K562 (cell line): ENCODE results near the gene MCL1. TPM values are rescaled to one million over a fixed set of nuclear protein-coding genes. Genes with fewer than 3 reads are reported as not detected.

ENCODE experiments used
- CCNT2 ChIP-seq: IDR thresholded peaks from 2 replicates; pipeline ENCODE4 v1.6.1; 2011; ENCODE audit warnings: borderline replicate concordance, low read depth, mild to moderate bottlenecking, moderate library complexity, mixed read lengths, low read length; ENCODE audit not compliant: insufficient read length; ENCODE audit errors: extremely low read depth
- CREBBP ChIP-seq: IDR thresholded peaks from one replicate; pipeline ENCODE4 v1.6.1; 2012; ENCODE audit warnings: low read depth, mild to moderate bottlenecking, control low read depth, inconsistent platforms, low read length
- EP400 ChIP-seq: fragments of 450-650 bp; IDR thresholded peaks from 2 replicates; pipeline ENCODE4 v1.6.1; 2017; ENCODE audit warnings: antibody characterized with exemption, mild to moderate bottlenecking, moderate library complexity
- HMGN3 ChIP-seq: IDR thresholded peaks from 2 replicates; pipeline ENCODE4 v1.6.1; 2011; ENCODE audit warnings: borderline replicate concordance, low read depth, mild to moderate bottlenecking, mixed read lengths, low read length; ENCODE audit not compliant: insufficient read length; ENCODE audit errors: extremely low read depth
- LARP7 ChIP-seq: fragments of 450-650 bp; IDR thresholded peaks from 2 replicates; pipeline ENCODE4 v1.6.1; 2016
- MNT ChIP-seq, 2 experiments: fragments of 450-650 bp; conservative IDR thresholded peaks; 2 replicates each; pipeline ENCODE4 v1.6.1; 2017; ENCODE audit warnings: mild to moderate bottlenecking in 2 of 2, moderate library complexity in 2 of 2
- PRMT5 ChIP-seq: sonication (generic); formaldehyde crosslinking; IDR thresholded peaks from 2 replicates; pipeline ENCODE4 v1.5.0; 2020; ENCODE audit warnings: missing genetic modification reagents
- SP2 ChIP-seq: IDR thresholded peaks from 2 replicates; pipeline ENCODE4 v1.6.1; 2011; ENCODE audit warnings: mild to moderate bottlenecking, low read depth, low read length, moderate library complexity; ENCODE audit not compliant: poor library complexity, severe bottlenecking; ENCODE audit errors: extremely low read depth
- SRSF9 ChIP-seq: fragments of 200-400 bp; formaldehyde crosslinking; IDR thresholded peaks from 2 replicates; pipeline ENCODE4 v1.6.1; 2017; ENCODE audit warnings: low read depth, low read length, borderline replicate concordance
- TEAD1 ChIP-seq, 2 experiments: fragments of 450-650 bp in 1 of 2; sonication (generic) in 1 of 2; formaldehyde crosslinking; IDR thresholded peaks; 2 replicates each; pipeline versions ENCODE4 v1.4.0 to v1.8.0; 2020 to 2022; ENCODE audit warnings: mild to moderate bottlenecking in 2 of 2, missing genetic modification reagents in 1 of 2
- TSHZ1 ChIP-seq: fragments of 250-450 bp; sonication (Bioruptor Pico); IDR thresholded peaks from 2 replicates; pipeline ENCODE4 v1.4.0; 2020; ENCODE audit warnings: mild to moderate bottlenecking, moderate library complexity
- ZFP36 ChIP-seq: fragments of 150-350 bp; IDR thresholded peaks from 2 replicates; pipeline ENCODE4 v1.6.1; 2018; ENCODE audit warnings: low read length, low read depth; ENCODE audit not compliant: partially characterized antibody
- ZFX ChIP-seq: sonication (generic); formaldehyde crosslinking; IDR thresholded peaks from 2 replicates; pipeline ENCODE4 v1.8.0; 2022; ENCODE audit warnings: mild to moderate bottlenecking, missing genetic modification reagents, moderate library complexity
- ZNF395 ChIP-seq: fragments of 200-800 bp; sonication (Bioruptor generic); IDR thresholded peaks from 2 replicates; pipeline ENCODE4 v1.6.1; 2017; ENCODE audit warnings: missing genetic modification characterization, missing compliant biosample characterization
- ZNF449 ChIP-seq: fragments of 250-450 bp; sonication (Bioruptor Pico); IDR thresholded peaks from 2 replicates; pipeline ENCODE4 v1.8.0; 2022; ENCODE audit warnings: moderate library complexity, mild to moderate bottlenecking, inconsistent platforms
- ZNF668 ChIP-seq: fragments of 250-450 bp; sonication (Bioruptor Pico); IDR thresholded peaks from 2 replicates; pipeline ENCODE4 v1.8.0; 2022; ENCODE audit warnings: mild to moderate bottlenecking, inconsistent platforms
- polyA plus RNA-seq, 8 experiments: library from polyadenylated mRNA; depleted of rRNA in 4 of 8; stranded (reverse) in 5 of 8; unstranded in 3 of 8; fragments of >200 nt; fragmentation: Nextera tagmentation in 2 of 8; fragmentation: Illumina TruSeq in 1 of 8; extraction: Ambion mirVana in 2 of 8; extraction: Trizol in 1 of 8; gene quantifications; 2 replicates each; pipeline versions ENCODE4 v1.2.1 to v1.2.3, GENCODE V29; 2011 to 2014; ENCODE audit warnings: inconsistent platforms in 1 of 8, missing spikeins in 1 of 8
- total RNA-seq, 7 experiments: library from RNA; depleted of rRNA in 6 of 7; stranded (reverse); fragments of >200 nt in 6 of 7; fragmentation: Illumina TruSeq in 2 of 7; extraction: Trizol in 2 of 7; gene quantifications; 2 replicates each; pipeline versions ENCODE4 v1.2.1 to v1.2.3, GENCODE V29; 2011 to 2021; ENCODE audit warnings: low replicate concordance in 1 of 7

MCL1 gene
- total and polyA plus RNA-seq, 9 of the 15 experiments (the other 6 are each of a cell fraction or from before 2014, with no cell fraction given) = 27.1 to 224 (median 138) TPM

- TF ChIP-seq HMGN3 (no peak), TEAD1 (CRISPR knock-in tag; IDR thresholded peaks at IDR 0.05) (peak in 1 of 2 experiments; percentile 2; a peak in 1 of 4 replicates), ZNF668 (CRISPR knock-in tag) (no peak), PRMT5 (CRISPR knock-in tag) (no peak), ZNF449 (CRISPR knock-in tag) (no peak), TSHZ1 (CRISPR knock-in tag) (0 out of 2 replicates have a peak, but pooled peaks have one; percentile 41), ZNF395 (CRISPR knock-in tag) (peak; percentile 78), SP2 (no peak), EP400 (no peak), ZFX (CRISPR knock-in tag) (no peak), SRSF9 (no peak), LARP7 (no peak), CREBBP (no peak), MNT (conservative IDR thresholded peaks at IDR 0.05) (no peak), CCNT2 (no peak), ZFP36 (peak; percentile 53)
These were observed 36.2 kb upstream of the MCL1 start (continued) for GRCh38 chr1:150615346-150616201.
